SHP77 treated with DMSO at 0.1 percent for 48 hours (cell line): Measurements from ENCODE around the gene RGCC.

Experiments used
- DNase-seq: peaks from one replicate; lab custom pipeline; 2025; lab: John Stamatoyannopoulos, UW

The RGCC gene

GRCh38 chr13:41516166-41516565, 58.8 kb downstream of the RGCC start:
- no peak for DNase-seq

GRCh38 chr13:41516760-41517159, 59.4 kb downstream of the RGCC start:
- DNase-seq: no peak

DNA sequence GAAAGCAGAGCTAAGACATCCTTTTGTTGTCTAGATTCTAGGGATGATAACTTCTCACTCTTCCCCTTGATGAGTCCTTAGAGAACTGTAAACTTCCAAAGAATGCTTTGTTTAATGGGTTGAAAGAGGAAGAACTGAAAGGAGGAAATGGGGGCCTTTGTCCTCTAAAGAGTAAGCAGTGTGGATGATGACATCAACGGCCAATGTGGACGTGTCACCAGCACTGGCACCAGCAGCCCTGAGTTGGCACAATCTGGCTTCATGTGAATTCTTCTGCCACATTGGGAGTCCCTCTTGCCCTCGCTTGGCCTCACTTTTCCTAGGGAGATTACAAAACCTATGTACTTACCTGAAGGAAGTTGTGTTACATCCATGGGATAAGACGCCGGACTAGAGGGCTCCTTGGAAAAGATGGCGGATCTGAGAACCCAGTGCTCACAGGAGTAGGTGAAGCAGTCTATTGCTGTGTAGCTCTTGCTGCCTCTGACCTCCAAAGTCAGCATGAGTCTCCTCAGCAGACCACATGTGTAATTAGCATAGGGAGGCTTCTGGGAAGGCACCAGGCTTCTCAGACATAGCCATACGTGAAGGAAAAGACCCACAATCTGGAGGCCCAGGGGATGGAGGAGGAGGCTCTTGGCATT, 62.8 kb downstream of the RGCC start:
- no peak for DNase-seq
